ENCODE results near the gene CARD11.

DNA sequence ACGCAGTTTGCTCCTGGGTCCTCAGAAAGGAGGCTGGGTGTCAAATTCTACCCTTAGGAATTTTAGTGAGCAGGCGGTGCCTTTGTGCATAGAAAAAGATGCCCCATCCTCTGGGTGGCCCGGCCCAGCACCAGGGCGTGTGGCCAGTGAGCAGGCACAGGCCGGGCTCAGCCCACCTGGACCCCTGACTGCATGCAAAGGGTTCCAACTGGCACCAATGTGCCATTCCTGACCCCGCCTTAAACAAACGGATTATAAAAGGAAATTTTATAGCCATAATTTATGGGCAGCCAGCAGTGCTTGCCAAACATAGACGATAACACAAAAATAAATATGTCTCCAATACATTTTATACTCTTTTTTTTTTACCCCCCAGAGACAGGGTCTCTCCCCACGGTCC lies 159.5 kb downstream of the CARD11 start:
- TF ChIP-seq, protein P1, sequence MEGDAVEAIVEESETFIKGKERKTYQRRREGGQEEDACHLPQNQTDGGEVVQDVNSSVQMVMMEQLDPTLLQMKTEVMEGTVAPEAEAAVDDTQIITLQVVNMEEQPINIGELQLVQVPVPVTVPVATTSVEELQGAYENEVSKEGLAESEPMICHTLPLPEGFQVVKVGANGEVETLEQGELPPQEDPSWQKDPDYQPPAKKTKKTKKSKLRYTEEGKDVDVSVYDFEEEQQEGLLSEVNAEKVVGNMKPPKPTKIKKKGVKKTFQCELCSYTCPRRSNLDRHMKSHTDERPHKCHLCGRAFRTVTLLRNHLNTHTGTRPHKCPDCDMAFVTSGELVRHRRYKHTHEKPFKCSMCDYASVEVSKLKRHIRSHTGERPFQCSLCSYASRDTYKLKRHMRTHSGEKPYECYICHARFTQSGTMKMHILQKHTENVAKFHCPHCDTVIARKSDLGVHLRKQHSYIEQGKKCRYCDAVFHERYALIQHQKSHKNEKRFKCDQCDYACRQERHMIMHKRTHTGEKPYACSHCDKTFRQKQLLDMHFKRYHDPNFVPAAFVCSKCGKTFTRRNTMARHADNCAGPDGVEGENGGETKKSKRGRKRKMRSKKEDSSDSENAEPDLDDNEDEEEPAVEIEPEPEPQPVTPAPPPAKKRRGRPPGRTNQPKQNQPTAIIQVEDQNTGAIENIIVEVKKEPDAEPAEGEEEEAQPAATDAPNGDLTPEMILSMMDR (IDR thresholded peaks at IDR 0.05): no peak
- TF ChIP-seq POLR2A (IDR thresholded peaks at IDR 0.05): no peak
